ENCODE measurements around the gene DDAH1.

DDAH1 gene

DNA sequence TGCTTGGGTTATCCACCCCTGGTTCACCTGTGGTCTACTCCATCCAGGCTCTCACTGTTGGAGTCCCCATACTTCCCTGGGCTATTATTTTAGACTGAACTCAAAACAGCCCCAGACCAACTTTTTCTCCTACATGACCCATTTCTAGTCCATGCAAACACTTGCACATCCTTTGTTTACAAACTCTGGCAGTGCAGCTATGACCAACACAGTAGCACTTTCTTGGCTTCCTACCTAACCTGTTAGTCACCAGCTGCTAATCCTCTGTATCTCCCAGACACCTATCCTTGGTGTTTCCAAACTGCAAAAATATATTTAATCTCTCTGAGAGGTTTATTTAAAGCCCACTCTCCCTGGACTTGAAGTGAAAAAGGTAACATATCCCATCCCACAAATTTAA, 90.8 kb downstream of the DDAH1 start:
- Histone ChIP-seq H3K4me3 (ENCODE audit: low read length) (no peak overlapping the region), H3K4me2 (ENCODE audit: low read length) (no peak overlapping the region), H4K20me1 (ENCODE audit: control insufficient read depth, insufficient read depth, low read depth, low read length) (no peaks in the 10 kb centered on the region), H3K79me2 (ENCODE audit: control insufficient read depth, low read length) (no peaks in the 10 kb centered on the region), H3K9me3 (ENCODE audit: control insufficient read depth, insufficient read depth, low read length) (no peaks in the 10 kb centered on the region), H3K9me2 (replicated peaks; ENCODE audit: control insufficient read depth, low read length) (no peaks in the 10 kb centered on the region), H3K27ac (ENCODE audit: low read depth, low read length) (no peak overlapping the region), H3K36me3 (ENCODE audit: control insufficient read depth, low read length) (no peaks in the 10 kb centered on the region), H3K4me1 (ENCODE audit: control insufficient read depth, low read length) (no peaks in the 10 kb centered on the region), H3K27me3 (ENCODE audit: control insufficient read depth, low read length) (no peaks in the 10 kb centered on the region), H3F3A (ENCODE audit: control insufficient read depth, insufficient read depth) (no peaks in the 10 kb centered on the region)
- no peak for TF ChIP-seq CTCF (IDR thresholded peaks at IDR 0.05; ENCODE audit: low read depth, low read length, poor library complexity, severe bottlenecking)
- no peak for TF ChIP-seq EZH2phosphoT487 (IDR thresholded peaks at IDR 0.05; ENCODE audit: borderline replicate concordance, low read length)

DNA sequence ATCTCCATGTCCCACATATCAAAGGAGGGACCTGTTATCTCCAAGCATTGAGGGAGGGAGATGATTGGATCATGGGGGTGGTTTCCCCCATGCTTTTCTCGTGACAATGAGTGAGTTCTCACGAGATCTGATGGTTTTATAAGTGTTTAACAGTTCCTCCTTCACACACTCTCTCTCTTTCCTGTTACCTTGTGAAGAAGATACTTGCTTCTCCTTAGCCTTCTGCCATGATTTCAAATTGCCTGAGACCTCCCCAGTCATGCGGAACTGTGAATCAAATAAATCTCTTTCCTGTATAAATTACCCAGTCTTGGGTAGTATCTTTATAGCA, 91.6 kb downstream of the DDAH1 start:
- Histone ChIP-seq H3K9me3 (ENCODE audit: control insufficient read depth, insufficient read depth, low read length) (no peaks in the 10 kb centered on the region), H3K4me3 (ENCODE audit: low read length) (no peak overlapping the region), H3K27ac (ENCODE audit: low read depth, low read length) (no peak overlapping the region), H3K27me3 (ENCODE audit: control insufficient read depth, low read length) (no peaks in the 10 kb centered on the region), H3F3A (ENCODE audit: control insufficient read depth, insufficient read depth) (no peaks in the 10 kb centered on the region), H3K9me2 (replicated peaks; ENCODE audit: control insufficient read depth, low read length) (no peaks in the 10 kb centered on the region), H3K79me2 (ENCODE audit: control insufficient read depth, low read length) (no peaks in the 10 kb centered on the region), H3K4me1 (ENCODE audit: control insufficient read depth, low read length) (no peaks in the 10 kb centered on the region), H3K4me2 (ENCODE audit: low read length) (no peak overlapping the region), H3K36me3 (ENCODE audit: control insufficient read depth, low read length) (no peaks in the 10 kb centered on the region), H4K20me1 (ENCODE audit: control insufficient read depth, insufficient read depth, low read depth, low read length) (no peaks in the 10 kb centered on the region)
- TF ChIP-seq EZH2phosphoT487 (IDR thresholded peaks at IDR 0.05; ENCODE audit: borderline replicate concordance, low read length) (no peak), CTCF (IDR thresholded peaks at IDR 0.05; ENCODE audit: low read depth, low read length, poor library complexity, severe bottlenecking) (no peak)

- Histone ChIP-seq H3K4me1 (ENCODE audit: control insufficient read depth, low read length) (no peaks in the 10 kb centered on the region), H3F3A (ENCODE audit: control insufficient read depth, insufficient read depth) (no peaks in the 10 kb centered on the region)
Observed at GRCh38 chr1:85372683-85373377, 92.1 kb downstream of the DDAH1 start.

More at GRCh38 chr1:85372683-85373377, 92.1 kb downstream of the DDAH1 start:
- Histone ChIP-seq H3K36me3 (ENCODE audit: control insufficient read depth, low read length) (no peaks in the 10 kb centered on the region), H3K4me3 (ENCODE audit: low read length) (no peak overlapping the region), H3K9me2 (replicated peaks; ENCODE audit: control insufficient read depth, low read length) (no peaks in the 10 kb centered on the region), H3K27ac (ENCODE audit: low read depth, low read length) (no peak overlapping the region), H3K9me3 (ENCODE audit: control insufficient read depth, insufficient read depth, low read length) (no peaks in the 10 kb centered on the region), H3K27me3 (ENCODE audit: control insufficient read depth, low read length) (no peaks in the 10 kb centered on the region), H3K79me2 (ENCODE audit: control insufficient read depth, low read length) (no peaks in the 10 kb centered on the region), H3K4me2 (ENCODE audit: low read length) (no peak overlapping the region), H4K20me1 (ENCODE audit: control insufficient read depth, insufficient read depth, low read depth, low read length) (no peaks in the 10 kb centered on the region)
- no peak for TF ChIP-seq CTCF (IDR thresholded peaks at IDR 0.05; ENCODE audit: low read depth, low read length, poor library complexity, severe bottlenecking)
- TF ChIP-seq EZH2phosphoT487 (IDR thresholded peaks at IDR 0.05; ENCODE audit: borderline replicate concordance, low read length) = no peak
